HG02610 (cell line): Measurements from ENCODE around the gene SNX7.

Experiments used
- ATAC-seq: cut with Tn5 transposase; IDR thresholded peaks from one replicate; pipeline ENCODE4 v1.9.1; 2021; ENCODE audit warnings: mild to moderate bottlenecking, moderate library complexity; ENCODE audit not compliant: unreplicated experiment

Gene SNX7

DNA sequence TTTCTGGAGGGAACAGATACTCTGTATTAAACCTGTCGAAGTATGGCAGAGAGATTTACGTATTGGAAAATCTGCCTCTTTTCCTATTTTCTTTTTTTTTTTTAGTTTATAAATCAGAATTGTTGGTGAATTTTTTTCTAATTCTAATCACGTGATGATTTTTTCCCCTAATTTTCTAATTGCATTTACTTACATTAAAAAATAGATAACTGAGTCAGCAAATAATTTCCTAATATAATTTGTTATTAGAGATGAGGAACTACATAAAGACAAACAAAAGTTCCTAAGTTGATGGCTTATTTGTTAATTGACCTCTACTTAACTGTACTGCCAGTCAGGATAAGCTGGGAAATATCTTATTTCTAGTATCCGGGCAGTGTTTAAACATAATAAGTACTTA is 34.6 kb downstream of the SNX7 start:
- ATAC-seq: no peak

DNA sequence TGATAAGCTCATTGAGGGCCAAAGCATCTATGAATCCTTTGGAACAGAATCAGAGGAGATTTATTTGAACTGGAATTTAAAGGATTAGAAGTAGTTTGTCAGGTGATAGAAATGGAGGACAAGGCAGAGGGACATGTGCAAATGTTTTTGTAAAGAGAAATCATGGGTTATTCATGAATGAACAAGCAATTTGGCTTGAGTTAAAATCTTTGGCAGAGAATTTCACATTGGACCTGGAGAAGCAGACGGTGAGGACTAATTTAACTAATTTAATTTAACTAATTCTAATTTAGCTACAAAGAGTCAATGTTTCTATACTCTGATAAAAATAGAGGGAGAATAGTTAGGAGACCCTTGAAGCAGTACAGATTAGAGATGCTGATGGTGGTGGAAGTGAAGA is 36.3 kb downstream of the SNX7 start:
- ATAC-seq: no peak

DNA sequence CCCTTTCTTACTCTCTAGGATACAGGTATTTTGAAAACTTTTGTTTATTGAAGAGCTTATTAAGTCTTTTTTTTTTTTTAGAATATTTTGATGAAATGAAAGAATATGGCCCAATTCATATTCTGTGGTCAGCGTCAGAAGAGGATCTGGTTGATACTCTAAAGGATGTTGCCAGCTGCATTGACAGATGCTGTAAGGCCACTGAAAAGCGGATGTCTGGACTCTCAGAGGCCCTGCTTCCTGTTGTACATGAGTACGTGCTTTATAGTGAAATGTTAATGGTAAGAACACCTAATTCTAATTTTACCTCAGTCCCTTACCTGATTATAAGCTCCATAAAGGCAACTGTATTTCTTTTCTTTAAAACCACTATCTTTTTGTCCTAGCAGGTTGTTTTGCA is 37.1 kb downstream of the SNX7 start:
- no peak for ATAC-seq

DNA sequence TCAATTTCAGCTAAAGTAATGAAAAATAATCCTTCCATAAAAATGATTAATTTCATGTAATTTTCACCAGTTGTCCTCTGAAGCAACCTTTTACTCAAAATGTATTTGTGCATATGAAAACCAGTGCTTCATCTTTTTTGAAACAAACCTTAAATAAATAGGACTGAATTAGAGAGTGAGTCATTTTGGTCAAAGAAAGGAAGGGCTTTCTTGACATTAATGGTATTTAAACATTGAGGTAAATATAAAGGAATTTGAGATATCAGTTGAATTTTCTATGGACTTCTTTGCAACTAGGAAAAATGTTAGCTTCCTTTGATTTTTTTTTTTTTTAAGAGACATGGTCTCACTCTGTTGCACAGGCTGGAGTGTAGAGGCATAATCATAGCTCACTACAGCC is 38.7 kb downstream of the SNX7 start:
- no peak for ATAC-seq

DNA sequence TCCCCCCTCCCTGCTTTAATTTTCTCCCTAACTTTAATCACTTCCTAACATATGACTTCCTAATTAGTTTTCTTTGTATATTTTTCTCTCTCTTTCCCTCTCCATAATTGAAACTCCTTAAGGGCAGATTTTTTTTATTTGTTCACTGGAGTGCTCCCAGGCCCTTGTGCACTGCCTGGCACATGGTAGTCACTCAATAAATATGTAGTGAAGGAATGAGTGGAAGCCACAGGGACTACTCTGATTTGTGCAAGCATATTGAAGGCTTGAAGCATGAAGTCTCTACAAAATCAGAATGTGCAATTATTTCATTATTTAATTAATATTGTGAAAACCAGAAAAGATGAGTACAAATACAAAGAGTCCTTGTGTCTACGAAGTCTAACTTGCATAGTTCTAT is 41.5 kb downstream of the SNX7 start:
- no peak for ATAC-seq

DNA sequence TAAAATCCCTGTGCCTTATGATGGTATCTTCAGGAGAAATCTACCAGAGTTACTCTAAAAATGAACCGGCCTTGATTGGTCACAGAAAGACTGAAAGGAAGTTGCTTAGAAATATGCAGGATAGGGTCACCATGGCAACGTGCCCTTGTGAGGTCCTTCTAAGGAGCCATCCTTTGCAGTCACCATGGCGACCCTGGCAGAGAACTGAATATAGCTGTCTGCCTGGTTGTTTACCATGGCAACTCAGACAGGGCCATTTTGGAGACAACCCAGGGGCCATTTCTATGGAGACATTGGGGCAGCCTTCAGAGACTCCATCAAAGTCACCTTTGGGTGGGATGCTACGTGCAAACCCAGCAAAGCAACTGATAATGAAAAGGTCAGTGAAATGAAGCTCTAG is 43.0 kb downstream of the SNX7 start:
- no peak for ATAC-seq

DNA sequence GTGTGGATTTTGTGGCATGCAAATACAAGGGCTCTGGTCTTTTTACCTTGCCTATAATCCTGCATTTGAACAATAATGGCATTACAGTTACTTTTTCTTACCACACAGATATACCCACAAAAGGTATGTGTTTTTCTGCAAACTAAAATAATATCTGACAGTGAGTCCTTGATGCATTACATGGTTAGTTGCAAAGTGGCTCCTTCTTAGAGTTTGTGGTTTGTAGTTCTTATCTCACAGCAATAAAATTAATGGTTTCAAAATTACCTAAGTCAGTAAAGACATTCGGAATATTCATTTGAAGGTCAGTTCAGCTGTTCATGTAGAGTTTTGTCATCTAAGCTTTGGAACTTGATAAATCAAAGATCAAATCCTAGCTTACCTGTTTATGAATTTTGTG is 43.5 kb downstream of the SNX7 start:
- ATAC-seq: no peak

DNA sequence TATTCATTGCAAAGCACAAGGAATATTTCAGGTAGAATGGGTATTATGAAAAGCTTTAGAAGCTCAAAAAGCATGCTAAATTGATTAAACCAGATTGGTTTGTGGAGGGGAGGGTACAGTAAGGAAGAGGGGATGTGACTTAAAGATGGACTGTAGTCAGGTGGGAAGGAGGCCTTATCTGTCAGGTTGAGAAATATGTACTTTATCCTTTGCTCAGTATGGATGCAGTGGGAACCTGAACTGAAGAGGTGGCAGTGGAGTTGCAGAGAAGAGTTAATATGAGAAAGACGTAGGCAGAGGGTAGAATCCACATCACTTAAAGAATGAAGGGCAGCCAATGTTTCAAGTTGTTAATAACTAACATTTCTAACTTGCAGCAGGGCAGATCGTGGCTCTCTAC is 44.1 kb downstream of the SNX7 start:
- ATAC-seq: no peak

DNA sequence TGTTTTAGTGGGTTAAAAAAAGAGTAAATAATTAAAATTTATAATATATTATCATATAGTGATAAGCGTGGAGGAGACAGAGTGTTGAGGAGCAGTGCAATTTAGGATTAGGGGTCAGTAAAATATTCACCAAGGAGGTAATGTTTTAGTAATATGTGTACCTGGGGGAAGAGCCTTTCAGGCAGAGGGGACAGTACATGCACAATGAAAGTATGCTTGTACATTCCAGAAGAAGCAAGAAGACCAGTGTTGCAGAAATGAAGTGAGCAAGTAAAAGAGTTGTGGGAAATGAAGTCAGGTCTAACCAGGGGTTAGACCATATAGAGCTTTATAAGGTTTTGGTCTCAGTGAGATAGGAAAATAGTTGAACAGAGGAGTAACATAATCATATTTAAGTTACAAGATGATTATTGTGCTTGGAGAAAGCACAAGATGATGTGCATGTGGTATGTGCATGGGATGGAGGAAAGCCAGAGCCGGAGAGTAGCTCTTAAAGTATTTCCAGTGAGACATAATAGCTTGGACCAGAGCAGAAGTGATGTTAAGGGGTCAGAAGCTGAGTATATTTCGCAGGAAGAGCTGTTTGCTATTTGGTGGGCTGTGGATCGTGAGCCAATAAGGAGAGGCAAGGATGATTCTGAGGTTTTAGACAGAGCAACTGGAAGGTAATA is 44.8 kb downstream of the SNX7 start:
- ATAC-seq: no peak

DNA sequence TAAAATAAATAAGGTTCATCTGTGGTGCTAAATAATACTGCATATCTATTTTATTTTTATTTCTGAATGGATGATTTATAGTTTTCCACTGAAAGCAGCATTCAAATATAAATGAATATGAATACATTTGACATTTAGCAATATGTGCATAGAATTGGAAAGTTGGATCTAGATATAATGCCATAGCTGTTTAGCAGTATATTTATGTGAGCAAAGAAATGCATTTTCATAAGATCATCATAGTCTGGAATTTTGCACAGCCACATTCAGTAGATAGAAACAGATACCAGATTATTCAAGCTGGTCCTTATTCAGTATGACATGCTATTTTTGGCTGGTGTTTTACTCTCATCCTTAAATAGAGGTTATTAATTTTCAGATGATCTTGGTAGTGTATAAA is 46.0 kb downstream of the SNX7 start:
- no peak for ATAC-seq

DNA sequence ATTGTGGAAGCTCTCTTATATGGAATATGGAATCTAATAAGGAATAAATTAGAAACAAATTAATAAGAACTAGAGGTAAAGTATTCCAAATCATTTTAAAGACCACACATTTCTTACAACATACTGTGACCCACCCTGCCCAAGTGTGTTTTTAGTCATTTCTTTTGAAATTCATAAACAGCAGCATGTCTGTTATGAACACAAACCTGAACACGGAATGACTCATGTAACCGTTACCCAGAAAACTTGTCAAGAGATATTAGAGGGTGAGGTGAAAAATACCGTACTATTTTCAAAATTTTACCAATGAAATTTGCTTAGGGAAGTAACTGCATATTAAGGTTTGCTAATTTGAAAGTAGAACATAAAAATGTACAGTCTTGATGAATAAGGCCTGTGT is 48.4 kb downstream of the SNX7 start:
- no peak for ATAC-seq

DNA sequence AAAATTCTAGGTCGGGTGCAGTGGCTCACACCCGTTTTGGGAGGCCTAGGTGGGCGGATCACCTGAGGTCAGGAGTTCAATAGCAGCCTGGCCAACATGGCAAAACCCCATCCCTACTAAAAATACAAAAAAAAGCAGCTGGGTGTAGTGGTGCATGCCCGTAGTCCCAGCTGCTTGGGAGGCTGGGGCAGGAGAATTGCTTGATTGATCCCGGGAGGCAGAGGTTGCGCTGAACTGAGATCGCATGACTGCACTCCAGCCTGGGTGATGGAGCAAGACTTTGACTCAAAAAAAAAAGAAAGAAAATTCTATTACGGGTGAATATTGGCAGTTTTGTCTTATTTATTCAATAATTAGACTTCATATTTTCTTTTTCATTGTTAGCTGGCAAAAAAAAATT is 62.1 kb downstream of the SNX7 start:
- ATAC-seq: no peak

DNA sequence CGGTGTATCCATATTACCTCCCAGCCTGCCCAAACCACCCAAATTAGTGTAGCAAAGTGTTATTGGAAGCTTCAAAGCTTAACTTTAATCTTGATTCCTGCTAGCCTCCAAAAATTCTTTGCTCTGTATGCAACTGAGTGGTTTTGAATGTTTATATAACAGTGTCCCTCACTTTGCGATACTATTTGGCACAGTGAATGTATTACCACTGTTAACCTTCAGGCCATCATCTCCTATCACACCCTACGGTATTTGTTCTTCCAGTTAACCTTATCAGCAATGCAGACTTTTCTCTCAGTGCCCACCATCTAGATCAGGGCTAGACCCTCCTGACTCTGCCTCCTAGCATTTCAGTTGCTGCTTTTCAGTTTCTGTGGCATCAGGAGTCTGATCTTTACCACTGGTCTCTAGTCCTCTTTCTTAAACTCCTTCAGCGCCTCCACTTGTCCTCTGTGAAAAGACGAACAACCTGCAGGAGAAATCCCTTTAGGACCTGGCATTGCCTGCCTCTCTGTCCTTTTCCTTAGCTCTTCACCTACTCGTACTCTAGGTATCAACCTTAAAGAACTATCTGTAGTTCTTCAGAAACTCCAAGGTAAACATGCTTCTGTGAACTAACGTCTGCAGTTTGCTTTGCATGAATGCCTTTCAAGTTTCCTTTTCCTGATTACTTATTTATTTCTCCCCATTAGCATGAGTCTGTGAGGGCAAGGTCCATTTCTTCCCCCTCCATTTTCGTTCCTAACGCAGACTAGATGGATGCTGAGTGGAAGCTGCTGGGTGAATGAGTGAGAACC is 71.7 kb downstream of the SNX7 start:
- ATAC-seq: no peak

DNA sequence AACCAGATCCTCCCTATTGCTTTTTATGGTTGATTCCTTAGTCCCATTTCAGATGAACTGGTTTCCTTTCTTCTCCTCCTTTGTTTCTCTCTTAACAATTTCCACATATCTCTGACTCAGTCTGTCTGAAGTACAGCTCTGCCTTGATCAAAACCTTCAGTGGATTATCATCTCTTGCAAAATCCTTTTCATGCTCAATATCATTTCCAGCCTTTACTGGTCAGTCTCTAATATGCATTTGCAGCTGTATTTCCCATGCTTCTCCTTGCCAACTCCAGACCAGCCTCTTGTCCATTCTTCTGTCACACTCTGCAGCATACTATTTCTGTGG is 72.2 kb downstream of the SNX7 start:
- ATAC-seq: no peak

DNA sequence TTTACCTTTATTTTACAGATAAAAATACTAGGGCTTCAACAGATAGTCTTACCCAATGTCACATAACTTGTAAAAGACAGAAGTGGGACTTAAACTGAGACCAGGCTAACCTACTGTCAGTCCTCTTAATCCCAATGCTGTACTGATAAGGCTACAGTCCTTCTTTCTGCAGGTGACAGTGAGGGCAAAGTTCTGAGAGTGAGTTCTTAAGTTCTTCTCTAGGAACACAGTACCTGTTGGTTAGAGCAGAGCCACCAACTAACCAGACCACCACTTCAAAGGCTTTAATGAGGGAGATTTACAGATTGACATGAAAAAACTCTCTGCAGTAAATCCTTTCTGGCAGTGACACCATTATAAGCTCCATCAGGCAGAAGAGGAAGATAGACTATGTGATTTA is 74.2 kb downstream of the SNX7 start:
- ATAC-seq: no peak

DNA sequence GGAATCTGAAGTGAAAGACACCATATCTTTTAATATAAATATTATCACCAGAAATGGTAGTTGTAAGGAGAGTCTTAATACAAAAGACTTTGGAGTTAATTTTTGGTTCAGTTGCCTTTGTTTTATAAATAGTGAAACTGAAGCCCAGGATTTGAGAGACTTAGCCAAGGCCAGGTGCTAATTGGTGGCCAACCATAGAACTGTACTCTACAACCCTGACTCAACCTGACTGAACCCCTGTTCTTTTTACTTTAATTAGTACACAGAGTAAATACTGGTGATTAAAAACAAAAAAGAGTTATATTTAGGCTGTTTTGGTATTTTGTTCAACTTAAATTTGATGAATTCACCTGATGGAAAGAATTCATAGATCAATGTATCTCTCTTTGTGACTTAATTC is 76.3 kb downstream of the SNX7 start:
- no peak for ATAC-seq

DNA sequence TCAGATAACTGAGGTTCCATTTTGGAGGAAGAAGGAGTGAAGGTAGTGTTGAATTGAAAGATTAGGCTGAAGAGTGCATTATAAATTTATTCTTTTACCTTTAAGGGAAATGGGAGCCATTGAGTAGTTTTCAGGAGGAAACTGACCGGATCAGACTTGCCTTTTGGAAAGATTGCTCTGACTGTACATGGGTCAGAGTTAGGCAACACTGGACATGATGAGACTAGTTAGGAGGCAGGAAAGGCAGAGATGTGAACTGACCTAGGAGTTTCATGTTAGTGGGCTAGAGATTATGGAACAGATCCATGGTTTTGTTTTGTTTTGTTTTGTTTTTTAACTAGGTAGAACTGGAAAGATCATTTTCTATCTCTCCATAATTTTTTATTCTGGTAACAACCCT is 78.2 kb downstream of the SNX7 start:
- no peak for ATAC-seq

DNA sequence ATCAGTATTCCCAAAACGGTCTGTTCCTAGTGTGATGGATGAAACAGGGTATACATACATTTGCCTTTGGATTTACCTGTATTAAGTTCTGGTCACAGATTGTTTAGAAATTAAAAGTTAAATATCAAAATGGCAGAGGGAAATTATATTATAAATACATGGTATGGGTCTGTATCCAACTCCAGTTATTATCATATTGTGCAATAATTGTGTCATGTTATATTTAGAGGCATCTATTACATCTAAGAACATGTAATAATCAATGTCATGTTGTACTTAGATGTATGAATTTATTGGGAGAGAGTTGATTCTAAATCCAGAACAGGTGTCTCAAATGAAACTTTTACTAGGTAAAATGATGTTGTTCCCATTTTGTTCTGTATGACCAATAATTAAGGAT is 79.6 kb downstream of the SNX7 start:
- ATAC-seq: no peak

DNA sequence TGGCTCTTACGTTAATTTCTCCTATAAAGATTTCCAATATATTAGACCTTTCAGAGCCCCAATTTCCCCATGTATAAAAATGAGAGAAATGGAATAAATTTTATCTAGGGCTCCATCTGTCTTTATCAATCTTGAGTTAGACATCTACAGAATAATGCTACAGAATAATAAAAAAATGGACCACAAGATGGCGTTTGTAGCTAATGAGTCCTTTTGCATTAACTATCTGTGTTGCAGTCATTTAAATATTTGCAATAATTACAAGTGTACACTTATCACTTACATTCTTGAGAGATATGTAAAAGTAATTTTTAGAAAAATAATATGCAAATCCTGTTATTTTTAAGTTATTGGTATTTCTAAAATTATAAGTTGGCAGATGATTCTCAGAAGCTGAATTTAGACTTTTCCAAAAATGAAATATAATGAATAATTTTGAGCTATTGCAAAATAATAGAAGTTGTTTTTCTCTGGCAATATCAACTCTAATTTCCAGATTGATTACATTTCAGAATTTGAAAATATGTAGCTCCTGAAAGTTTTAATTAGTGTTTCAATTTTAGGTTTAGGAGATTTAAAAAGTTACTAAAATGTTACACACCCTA is 87.7 kb downstream of the SNX7 start:
- no peak for ATAC-seq

DNA sequence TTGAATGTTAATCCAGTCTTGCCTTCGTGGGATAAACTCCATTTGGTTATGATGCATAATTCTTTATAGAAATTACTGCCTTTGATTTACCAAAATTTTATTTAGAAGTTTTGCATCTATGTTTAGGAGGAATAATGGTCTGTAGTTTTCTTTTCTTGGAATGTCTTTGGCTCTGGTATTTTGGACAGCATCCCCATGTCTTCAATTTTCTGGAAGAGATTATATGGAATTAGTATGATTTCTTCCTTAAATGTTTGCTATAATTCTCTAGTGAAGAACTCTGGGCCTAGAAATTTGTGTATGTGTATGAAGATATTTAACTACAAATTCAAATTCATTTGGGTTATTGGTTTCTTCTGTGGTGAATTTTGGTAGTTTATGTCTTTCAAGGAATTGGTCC is 92.7 kb downstream of the SNX7 start:
- ATAC-seq: no peak

DNA sequence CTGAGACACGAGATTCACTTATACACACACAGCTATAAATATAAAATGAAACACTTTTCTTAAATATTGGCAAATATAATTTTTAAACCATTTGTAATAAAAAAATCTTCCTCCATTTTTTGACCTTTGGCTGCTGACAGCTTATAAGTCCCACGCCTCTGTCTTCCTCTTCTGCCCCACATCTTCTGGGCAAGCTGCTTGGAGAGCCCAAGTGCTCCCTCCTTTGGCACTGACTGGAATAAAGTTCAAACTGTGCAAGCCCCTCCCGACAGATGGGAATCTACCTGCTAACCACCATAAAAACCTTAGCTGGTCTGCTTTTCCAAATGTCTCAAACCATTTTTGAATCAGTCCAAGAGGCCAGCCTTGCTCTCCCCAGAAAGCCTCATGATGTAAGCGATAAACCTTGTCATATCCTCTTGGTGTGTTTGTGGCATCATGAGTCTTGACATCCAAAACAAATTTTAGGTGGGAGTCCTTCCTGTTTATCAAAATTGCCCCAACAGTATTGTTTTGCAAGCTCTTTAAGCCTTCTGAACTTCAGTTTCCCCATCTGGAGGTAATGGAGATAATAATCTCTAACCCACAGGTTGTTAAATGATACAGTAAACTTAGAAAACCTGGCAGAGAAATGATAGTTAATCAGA is 99.8 kb downstream of the SNX7 start:
- no peak for ATAC-seq
